Liver (tissue), 2 donors: Measurements from ENCODE around the gene PACC1.

Experiments
- EGR1 ChIP-seq, 2 donors: IDR thresholded peaks; 2 replicates each; pipeline ENCODE4 v1.6.1; 2016 to 2018; ENCODE audit warnings: antibody characterized with exemption in 2 of 2, low read depth in 2 of 2
- SP1 ChIP-seq: IDR thresholded peaks from 2 replicates; pipeline ENCODE4 v1.6.1; 2018; ENCODE audit warnings: antibody characterized with exemption, mild to moderate bottlenecking
- TF ChIP-seq, protein P1 (sequence below): IDR thresholded peaks from 2 replicates; pipeline ENCODE4 v1.6.1; 2016; ENCODE audit warnings: antibody characterized with exemption
- donor health status: healthy.

GRCh38 chr1:212364985-212365384 is 49.7 kb downstream of the PACC1 start:
- TF ChIP-seq EGR1 (IDR thresholded peaks at IDR 0.05; ENCODE audit: low read depth in 2 of 2) (no peak), SP1 (no peak)
- TF ChIP-seq, protein P1, sequence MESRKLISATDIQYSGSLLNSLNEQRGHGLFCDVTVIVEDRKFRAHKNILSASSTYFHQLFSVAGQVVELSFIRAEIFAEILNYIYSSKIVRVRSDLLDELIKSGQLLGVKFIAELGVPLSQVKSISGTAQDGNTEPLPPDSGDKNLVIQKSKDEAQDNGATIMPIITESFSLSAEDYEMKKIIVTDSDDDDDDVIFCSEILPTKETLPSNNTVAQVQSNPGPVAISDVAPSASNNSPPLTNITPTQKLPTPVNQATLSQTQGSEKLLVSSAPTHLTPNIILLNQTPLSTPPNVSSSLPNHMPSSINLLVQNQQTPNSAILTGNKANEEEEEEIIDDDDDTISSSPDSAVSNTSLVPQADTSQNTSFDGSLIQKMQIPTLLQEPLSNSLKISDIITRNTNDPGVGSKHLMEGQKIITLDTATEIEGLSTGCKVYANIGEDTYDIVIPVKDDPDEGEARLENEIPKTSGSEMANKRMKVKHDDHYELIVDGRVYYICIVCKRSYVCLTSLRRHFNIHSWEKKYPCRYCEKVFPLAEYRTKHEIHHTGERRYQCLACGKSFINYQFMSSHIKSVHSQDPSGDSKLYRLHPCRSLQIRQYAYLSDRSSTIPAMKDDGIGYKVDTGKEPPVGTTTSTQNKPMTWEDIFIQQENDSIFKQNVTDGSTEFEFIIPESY: no peak
